GM10266 (cell line): Measurements from ENCODE around the gene FAM181A.
A peak's percentile ranks its signal among the peaks of the same experiment; 100 is the strongest.

ENCODE experiments used
- DNase-seq: peaks from one replicate; pipeline ENCODE4 v3.0.0; 2012; ENCODE audit errors: extremely low spot score
- TF ChIP-seq, protein P1 (sequence below): IDR thresholded peaks from 2 replicates; pipeline ENCODE4 v1.5.1; 2012; ENCODE audit warnings: mild to moderate bottlenecking, low read depth; ENCODE audit not compliant: control insufficient read depth, insufficient read depth; ENCODE audit errors: missing control alignments

The FAM181A gene

DNA sequence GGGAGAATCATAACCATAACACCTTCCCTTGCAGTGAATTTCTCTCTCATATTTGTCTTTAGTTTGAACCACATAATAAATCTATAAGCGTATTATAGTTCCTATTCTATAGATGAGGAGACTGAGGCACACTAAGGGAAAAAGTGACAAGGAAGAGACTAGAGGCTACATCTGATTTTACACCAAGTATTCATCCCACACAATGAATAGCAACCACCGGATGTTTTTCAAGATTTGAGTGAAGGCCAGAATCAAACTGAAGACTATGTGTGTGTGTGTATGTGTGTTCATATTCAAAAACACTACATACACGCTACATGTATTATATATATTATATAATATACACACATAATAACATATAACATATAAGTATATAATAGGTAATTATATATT is 44.5 kb downstream of the FAM181A start:
- TF ChIP-seq, protein P1, sequence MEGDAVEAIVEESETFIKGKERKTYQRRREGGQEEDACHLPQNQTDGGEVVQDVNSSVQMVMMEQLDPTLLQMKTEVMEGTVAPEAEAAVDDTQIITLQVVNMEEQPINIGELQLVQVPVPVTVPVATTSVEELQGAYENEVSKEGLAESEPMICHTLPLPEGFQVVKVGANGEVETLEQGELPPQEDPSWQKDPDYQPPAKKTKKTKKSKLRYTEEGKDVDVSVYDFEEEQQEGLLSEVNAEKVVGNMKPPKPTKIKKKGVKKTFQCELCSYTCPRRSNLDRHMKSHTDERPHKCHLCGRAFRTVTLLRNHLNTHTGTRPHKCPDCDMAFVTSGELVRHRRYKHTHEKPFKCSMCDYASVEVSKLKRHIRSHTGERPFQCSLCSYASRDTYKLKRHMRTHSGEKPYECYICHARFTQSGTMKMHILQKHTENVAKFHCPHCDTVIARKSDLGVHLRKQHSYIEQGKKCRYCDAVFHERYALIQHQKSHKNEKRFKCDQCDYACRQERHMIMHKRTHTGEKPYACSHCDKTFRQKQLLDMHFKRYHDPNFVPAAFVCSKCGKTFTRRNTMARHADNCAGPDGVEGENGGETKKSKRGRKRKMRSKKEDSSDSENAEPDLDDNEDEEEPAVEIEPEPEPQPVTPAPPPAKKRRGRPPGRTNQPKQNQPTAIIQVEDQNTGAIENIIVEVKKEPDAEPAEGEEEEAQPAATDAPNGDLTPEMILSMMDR, result no peak
- DNase-seq, result no peak

DNA sequence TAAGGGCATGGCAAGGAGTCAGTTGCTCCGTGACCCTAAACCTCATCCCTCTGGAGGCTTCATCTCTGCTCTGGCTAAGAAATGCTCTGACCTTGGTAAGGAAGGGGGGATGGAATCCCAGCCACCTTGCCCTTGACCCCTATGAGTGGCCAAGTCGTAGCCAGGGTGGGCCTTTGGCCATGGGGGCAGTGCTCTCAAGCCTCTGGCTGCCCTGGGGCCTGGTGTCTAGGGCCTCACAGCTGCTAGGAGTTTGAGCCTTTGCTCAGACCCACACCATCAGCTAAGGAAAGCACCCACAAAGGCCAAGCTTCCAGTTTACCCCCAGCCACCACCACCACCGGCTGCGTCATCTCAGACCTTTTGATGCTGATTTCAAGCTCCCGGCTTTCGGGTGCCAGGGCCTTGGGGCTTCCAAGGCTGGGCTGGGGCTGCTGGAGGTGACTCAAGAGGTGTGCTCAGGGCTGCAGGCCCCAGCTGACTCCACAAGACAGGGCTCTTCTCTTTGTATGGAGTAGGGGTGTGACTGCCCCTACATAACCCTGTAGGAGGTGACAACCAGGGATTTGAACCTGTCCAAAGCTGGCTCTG is 45.6 kb downstream of the FAM181A start:
- DNase-seq, result no peak
- TF ChIP-seq, protein P1, result no peak

DNA sequence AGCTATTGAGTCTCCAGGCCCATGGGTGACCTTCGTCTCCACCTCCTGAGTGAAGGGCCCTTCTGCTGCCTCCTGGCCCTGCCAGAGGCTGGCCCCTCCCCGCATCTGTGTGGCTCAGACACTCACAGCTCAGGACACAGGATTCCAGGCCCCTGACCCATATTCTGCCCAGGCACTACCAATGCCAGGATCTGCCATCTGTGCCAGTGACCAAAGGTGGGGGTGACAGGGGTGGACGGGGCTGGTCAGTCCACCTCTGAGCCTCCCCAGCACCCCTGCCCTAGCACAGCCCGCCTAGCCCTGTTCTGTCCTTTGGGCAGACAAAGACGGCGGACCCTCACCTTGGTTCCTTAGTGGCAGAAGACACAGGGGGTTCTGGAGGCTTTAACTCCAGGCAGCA is 46.5 kb downstream of the FAM181A start:
- DNase-seq, result no peak
- TF ChIP-seq, protein P1, result no peak

DNA sequence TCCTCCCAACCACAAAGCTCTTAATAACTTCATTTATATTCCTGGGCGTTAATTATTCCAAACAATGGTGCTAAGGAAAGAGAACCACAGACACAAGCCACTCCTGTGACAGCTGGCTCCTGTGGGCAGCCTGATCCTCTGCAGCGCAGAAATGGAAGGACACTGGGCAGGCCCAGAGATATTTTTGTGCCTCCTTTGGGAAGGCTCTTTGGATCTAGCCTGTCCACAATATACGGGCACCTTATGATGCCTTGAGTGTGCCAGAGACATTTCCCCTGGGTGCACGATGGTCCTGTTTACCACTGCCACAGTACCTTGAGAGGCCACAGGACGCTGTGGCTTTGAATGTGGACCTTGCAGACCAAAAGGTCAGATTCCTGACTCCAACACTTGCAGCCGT is 47.2 kb downstream of the FAM181A start:
- TF ChIP-seq, protein P1, result no peak
- no peak for DNase-seq

DNA sequence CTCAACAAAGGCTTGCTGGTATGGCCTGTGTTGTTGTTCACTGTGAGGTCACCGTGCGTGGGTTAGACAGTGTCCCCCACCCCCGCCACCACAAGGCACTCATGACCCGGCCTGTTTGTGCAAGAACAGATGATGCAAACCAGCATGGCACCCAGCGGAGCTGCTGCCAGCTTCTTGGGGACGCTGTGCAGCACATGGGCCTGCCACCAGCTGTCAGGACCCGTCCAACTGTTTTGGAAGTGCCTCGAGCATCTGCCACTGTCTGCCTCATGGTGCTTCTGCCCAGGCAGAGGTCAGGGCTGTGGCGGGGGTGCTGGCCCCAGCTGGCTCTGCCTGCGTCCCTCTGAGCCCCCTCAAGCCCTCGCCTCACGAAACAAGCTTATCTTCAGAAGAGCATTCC is 47.7 kb downstream of the FAM181A start:
- DNase-seq, result no peak

DNA sequence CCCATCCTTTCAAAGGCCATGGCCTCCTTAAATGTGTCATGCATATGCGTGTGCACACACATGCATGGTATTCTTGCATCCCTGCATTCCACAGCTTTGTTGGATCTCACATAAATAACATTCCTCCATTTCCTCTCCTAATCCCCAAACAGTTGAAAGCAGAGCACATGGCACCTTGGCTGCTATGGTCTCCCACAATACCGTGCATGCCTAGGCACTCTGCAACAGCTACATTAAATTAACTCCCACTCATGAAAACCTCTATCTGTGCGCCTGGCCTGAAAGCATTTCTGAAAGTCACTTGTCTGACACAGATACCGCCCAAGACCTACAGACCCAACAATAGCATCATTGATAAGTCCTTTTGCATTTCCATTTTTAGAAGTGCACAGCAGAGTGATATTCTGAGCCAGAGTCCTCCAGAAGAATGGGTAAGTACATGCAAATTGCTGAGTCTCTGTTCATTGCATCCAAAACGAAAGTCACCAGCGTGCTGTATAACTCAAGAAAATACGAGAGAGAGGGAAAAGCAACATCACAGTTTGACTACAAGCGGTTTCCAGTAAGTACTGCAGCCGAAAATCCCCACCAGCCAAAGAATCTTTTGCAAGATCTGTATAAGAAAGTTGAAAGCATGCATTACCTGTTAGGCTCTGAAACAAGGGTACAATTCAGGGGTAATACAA is 48.8 kb downstream of the FAM181A start:
- DNase-seq, result peak; percentile 67
- TF ChIP-seq, protein P1, result no peak

More for the DNA sequence above, 47.7 kb downstream of the FAM181A start:
- TF ChIP-seq, protein P1, result no peak

DNA sequence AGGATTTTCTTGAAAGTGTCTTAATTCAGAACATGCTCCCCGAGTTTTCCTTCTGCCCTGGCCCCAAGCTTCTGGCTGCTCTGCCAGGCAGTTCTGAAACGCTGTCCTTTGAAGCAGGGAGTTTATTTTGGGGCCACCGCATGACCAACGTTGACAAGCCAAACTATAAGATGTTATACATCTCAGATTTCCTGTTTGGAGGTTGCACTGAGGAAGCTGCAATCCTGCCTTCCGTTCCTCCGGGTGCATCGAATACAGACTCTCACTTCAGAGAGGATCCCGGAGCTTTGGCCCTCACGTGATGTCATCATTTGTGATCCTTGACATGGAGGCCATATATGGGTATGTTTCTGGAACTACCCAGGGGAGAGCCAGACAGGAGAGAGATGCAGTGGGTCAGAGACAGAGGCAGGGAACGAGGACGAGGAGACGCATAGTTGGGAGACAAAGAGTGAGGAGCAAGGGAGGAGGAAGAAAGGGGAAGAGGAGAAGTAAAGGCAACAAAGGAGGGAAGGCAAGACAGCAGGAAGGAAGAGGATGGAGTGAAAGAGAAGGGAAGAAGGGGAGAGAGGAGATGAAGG is 49.4 kb downstream of the FAM181A start, which contains the start of gene ASB2:
Gene ASB2 (minus strand): TSS at position 94 of the 581 bp plus-strand sequence. CDS start 12,031 bp downstream, outside the sequence.
- TF ChIP-seq, protein P1, result no peak
- DNase-seq, result no peak
